Stimulated activated CD4-positive, alpha-beta T cell treated with anti-CD3 and anti-CD28 coated beads, Interleukin-1b, Interleukin-23, amount 100 ng/mL, for 48 hours (primary cell): Measurements from ENCODE around the gene MYMX.
"Not testable (repeated sequence)": the region's sequence is repeated elsewhere in the genome, so short reads cannot be mapped to it uniquely, and the experiment has no call there.

Experiments used
- DNase-seq: peaks from one replicate; pipeline ENCODE4 v3.0.0-alpha.2; 2020

MYMX gene

DNA sequence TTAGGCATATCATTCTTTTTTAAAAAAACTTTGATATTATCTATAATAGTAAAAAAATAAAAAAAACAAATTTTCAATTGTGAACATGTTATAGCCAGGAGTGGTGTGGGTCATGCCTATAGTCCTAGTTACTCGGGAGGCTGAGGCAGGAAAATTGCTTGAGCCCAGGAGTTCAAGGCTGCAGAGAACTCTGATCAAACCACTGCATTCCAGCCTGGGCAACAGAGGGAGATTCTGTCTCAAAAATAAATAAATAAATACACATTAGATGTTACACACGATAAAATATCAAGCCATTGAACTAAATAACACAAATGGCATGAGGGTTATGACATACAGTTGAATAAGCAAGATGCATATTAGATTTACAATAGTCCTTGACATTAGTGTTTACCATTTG lies 27.9 kb upstream of the MYMX start:
- DNase-seq: no peak

DNA sequence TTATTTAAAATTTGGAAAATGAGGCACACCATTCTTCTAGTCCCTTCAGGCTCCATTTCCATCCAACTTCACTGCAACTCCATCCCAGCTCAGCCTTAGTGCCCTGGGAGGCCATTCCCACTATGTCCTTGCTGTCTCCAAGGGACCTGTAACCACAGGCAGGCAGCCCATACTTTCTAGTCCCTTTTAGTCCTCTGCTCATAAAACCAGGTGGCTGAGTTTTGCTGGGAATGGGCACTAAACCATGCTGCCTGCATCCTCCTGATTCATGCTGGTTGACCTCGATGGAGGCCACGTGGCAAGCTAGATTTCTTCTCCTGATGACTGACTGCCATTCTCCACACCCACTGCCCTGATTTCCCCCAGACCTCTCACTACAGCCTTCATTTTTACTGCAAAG lies 27.5 kb upstream of the MYMX start:
- no peak for DNase-seq

DNA sequence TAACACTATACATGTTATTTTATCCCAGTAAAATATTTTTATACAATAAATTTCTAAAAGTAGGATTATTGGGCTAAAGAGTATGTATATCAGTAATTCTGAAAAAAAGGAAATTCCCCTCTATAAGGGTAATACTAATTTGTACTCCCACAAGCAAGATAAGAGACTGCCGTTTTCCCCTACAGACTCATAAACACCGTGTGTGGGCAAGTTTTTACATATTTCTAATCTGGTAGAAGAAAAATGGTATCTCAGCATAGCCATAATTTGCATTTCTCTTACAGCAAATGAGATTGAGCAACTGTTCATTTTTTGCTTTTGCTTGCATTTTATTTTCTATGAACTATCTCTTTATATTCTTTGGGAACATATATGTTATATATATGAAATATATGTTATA lies 26.0 kb upstream of the MYMX start:
- DNase-seq: no peak

DNA sequence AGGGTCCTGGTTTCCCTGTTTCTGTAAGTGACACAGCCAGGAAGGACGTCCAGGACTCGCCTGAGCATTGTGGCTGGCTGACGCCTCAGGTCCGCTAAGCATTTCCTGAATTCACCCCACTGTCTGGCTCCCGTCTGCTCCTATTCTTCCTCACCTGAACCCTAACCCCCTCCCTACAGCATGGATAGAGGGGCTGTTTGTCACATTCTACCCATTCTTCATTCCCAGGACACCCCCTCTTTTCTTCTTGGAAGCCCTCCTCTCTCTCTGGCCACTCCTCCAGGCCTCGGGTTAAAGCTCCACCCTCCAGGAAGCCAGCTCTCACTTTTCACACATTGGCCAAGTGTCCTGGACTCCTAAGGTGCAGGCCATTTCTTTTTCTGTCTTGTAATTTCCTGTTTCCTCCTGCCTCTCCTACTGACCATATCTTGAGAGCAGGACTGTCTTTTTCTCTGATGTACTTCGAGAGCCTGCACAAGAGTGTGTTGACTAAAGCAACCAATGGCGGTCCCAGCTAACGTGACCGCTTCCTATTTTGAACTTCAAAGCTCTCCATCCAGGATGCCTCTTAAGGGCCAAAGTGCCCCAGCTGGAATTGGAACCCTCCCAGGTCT lies 24.2 kb upstream of the MYMX start:
- DNase-seq: no peak

DNA sequence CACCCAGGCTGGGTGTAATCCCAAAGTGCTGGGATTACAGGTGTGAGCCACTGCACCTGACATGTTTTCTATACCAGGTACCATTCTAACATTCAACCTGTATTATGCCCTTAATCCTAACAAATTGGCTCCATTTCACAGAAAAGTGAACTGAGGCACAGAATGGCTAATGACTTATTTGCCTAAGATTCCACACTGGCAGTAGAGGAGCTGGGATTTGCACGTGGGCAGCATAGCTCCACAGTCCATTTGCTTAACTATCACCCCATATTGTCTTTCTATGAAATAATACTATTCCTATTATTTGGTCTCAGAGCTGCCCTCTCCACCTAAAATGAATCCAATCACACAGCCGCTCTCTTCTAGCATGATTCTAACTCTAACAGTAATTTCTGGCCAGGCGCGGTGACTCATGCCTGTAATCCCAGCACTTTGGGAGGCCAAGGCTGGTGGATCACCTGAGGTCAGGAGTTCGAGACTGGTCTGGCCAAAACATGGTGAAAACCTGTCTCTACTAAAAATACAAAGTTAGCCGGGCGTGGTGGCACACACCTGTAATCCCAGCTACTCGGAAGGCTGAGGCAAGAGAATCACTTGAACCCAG lies 23.3 kb upstream of the MYMX start:
- DNase-seq: no peak

DNA sequence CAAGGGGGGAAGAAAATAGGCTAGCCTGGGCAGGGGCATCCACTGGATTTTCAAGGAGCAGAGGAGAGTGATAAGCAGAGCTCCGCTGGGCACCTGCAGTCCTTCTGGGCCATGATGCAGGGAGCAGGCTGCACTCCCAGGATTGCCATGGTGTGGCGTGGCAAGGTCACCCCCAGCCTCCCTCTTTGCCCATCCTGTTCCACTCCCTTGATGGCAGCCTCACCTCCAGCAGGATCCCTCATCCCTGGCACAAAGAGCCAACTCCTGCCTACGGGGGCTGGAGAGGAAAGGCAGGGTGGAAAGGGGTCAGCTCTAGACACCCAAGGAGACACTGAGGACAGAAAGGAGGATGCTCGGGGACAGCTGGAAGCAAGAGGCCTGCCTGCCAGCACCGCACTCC lies 22.4 kb upstream of the MYMX start:
- no peak for DNase-seq

DNA sequence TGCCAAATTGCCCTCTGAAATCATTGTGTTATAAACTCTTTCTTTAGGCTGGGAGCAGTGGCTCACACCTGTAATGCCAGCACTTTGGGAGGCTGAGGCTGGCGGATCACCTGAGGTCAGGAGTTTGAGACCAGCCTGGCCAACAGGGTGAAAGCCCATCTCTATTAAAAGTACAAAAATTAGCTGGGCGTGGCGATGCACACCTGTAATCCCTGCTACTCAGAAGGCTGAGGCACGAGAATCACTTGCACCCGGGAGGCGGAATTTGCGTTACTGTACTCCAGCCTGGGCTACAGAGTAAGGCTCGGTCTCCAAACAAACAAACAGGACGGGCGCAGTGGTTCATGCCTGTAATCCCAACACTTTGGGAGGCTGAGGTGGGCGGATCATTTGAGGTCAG lies 20.4 kb upstream of the MYMX start:
- not testable (repeated sequence) for DNase-seq

DNA sequence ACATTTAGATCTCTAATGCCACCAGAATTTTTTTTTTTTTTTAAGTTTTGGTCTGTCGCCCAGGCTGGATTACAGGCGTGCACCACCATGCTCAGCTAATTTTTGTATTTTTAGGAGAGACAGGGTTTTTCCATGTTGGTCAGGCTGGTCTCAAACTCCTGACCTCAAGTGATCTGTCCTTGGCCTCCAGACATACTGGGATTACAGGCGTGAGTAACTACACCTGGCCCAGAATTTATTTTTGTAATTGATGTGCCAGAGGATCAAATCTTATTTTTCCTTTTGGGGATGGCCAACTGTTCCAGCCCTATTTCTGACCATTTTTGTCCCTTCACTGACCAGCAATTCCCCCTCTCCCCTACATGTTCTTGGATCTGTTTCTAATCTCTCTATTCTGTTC lies 18.0 kb upstream of the MYMX start:
- no peak for DNase-seq

DNA sequence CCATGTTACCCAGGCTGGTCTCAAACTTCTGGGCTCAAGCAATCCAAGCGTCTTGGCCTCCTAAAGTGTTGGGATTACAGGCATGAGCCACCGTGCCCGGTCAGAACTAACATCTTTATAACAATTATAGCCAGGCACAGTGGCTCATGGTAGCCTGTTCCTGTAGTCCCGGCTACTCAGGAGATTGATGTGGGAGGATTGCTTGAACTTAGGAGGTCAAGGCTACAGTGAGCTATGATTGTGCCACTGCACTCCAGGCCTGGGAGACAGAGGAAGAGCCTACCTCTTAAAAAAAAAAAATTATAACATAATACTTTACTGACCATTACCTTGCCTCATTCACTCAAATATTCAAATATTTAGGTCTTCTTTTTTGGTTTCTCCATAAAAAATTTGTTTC lies 16.8 kb upstream of the MYMX start:
- DNase-seq: no peak

DNA sequence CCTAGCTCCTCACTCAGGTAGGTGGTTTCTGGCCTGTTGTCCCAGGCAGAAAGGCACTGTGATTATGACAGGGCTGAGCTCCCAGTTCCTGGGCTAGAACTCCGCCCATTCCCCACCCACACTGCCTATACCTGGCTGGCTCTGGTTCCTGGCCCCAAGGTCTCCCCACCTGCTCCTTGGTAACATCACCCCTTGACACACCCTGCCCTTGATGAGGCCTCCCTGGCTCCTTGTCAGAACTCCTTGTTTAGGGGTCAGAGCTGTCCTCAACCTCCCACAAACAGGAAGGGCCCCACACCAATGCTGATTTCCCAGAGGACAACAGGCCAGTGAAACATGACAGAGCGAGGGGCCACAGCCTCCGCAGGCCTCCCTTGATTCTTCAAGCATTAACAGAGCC lies 15.5 kb upstream of the MYMX start:
- DNase-seq: no peak

DNA sequence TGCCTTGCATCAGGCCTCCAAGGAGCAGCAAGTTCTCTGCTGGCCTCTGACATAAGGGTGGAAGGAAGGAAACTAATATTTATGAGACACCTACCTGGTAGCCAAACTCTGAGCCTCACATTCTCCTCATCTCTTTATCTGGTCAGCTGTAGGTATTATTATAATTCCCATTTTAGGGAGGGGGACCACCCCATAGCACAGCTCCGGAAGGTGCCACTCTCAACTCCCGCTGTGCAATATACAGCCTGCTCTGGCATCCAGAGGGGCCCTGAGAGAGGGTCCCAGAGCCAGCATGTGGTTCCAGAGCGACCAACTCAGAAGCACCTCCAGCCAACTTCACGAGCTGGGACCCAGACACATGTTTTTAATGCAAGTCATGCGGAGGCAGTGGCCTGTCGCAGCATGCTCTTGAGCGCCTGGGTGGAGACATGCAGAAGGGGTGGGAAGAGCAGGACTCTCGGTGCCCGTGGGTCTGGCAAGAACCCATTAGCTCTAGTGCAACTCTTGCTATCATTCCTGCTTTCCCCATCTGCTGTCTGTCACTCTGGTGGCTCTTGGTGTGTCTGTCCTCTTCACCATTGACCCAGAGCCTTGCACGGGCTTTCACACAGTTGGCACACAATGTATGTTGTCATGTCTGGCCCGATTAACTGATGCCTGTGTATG lies 15.0 kb upstream of the MYMX start:
- no peak for DNase-seq

DNA sequence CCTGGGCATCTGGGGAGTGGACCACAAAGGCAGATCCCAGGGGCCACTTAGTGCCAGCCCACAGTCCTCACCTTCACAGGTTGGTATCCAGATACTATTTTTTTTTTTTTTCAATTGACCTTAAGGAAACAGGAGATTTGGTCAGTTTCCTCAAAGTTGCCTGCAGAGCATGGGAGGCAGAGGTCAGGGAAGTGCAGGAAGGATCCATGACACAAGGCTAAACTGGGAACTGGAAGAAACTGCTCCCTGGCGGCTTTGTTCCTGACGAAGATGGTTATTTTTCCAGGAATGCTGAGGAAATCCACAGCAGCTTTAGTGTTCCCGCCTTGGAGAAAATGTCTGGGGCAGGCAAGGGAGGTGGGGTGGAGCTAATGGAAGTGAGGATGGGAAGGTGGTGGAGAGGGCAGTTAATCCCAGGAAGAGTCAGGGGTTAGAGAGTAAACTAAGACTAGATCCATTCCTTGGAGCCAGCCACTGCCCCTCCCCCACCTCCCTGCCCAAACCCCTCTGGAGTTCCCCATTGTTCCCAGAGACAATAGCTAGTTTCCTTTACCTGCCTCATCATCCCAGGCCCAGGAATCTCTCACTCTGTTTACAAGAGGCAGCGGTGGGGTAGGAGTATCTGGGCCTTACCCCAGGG lies 14.3 kb upstream of the MYMX start:
- DNase-seq: no peak

DNA sequence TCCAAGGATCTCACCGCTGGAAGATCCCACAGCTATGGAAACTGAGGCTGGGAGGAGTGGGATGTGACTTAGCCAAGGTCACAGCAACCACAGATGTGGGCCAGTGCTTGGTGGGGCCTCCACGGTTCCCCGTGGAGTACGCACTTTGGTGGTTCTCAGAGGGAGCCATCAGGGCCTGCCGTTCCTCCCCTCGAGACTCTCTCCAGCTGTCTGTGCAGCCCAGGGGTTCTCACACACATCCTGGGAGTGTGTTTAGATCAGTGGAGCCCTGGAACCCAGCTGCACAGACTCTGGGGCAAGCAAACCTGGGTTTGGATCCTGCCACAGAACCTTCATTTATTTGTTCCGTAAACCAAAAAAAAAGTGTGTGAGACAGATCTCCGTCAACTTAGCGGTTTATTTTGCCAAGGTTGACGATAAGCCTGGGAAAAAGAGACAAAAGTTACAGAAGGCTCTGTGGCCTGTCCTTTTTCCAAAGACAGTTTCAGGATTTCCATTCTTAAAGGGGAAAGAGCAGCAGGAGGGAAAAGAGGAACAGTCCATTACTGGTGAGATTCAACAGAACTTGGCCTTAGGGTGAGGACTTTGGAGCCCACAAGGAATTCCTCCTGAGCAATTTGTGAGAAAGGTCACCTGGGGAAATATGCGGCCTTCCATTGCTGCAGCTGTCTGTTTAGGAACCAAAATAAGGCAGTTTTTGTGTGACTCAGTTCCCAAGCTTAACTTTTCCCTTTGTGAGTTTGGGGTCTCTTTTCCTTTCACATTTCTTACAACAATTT lies 13.6 kb upstream of the MYMX start:
- no peak for DNase-seq

DNA sequence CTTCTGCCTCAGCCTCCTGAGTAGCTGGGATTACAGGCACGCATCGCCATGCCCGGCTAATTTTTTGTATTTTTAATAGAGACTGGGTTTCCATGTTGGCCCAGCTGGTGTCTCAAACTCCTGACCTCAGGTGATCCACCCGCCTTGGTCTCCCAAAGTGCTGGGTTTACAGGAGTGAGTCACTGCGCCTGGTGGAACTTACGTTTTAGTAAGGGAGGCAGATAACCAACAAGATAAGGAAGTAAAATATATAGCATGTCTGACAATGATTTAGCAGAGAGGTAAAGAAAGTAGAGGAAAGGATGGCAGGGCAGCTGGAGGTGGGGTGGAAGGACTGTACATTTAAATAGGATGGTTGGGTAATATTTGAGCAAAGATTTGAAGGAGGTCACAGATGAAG lies 12.8 kb upstream of the MYMX start:
- DNase-seq: no peak

DNA sequence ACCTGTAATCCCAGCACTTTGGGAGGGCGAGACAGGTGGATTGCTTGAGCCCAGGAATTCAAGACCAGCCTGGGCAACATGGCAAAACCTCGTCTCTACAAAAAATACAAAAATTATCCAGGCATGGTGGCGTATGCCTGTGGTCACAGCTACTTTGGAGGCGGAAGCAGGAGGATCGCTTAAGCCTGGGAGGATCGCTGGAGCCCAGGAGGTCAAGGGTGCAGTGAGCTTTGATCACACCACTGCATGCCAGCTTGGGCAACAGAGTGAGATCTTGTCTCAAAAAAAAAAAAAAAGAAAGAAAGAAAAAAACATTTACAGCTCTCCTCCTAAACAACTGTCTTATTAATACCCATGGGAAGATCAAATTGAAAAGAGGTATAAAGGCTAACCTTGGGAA lies 8.8 kb upstream of the MYMX start:
- DNase-seq: no peak

DNA sequence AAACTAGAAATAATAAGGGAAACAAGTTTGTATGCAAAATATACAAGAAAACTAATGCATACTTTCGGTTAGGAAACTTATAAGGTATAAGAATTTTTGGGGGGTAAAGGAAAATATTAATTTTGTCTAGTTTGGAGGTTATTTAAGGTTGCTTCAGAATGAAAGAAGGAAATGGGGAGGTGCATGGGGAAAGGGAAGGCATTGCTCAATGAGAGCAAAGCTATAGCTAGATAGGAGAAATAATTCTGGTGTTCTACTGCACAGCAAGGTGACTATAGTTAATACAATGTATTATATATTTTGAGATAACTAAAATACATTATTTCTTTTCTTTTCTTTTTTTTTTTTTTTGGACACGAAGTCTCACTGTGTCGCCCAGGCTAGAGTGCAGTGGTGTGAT lies 5.4 kb upstream of the MYMX start:
- DNase-seq: no peak

DNA sequence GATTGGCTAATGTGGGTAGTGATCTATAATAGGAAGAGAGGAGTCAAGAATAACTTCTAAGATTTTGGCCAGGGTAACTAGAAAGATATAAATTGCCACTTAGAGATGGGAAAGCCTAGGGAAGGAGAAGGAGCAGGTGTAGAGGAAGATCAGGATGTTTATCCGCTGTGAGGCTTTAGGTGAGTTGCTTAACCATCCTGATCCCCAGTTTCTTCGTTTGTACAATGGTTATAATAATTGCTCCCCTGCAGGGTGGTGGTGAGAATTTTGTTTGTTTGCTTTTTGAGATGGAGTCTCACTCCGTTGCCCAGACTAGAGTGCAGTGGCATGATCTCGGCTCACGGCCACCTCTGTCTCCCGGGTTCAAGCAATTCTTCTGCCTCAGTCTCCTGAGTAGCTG lies 2.4 kb upstream of the MYMX start:
- DNase-seq: no peak

DNA sequence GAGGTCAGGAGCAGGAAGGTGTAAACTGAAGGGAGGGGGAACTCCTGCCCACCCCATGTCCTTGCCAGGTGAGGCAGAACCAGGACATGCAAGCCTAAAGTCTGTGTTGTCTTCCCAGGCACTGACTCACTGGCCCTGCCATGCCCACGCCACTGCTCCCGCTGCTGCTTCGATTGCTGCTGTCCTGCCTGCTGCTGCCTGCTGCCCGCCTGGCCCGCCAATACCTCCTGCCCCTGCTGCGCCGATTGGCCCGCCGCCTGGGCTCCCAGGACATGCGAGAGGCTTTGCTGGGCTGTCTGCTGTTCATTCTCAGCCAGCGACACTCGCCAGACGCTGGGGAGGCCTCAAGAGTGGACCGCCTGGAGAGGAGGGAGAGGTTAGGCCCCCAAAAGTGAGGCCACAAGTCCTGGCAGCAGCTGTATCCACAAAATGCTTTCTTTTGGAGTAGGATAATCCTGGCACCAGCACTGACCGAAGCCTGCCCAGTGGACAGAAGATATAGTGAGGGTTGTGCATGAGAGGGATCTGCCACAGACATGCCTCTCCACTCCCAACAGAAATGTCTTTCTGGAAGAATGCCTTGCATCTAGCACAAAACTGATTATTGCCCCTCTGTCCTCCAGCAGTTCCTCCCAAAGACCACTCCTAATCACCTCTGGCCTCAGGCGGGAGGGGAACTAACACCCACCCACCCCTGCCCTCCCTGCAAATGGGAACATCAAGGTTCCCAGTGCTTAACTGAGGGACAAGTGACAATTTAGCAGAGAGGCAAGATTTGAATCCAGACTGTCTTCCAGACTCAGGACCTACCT lies 812 bp downstream of the MYMX start:
- DNase-seq: no peak

DNA sequence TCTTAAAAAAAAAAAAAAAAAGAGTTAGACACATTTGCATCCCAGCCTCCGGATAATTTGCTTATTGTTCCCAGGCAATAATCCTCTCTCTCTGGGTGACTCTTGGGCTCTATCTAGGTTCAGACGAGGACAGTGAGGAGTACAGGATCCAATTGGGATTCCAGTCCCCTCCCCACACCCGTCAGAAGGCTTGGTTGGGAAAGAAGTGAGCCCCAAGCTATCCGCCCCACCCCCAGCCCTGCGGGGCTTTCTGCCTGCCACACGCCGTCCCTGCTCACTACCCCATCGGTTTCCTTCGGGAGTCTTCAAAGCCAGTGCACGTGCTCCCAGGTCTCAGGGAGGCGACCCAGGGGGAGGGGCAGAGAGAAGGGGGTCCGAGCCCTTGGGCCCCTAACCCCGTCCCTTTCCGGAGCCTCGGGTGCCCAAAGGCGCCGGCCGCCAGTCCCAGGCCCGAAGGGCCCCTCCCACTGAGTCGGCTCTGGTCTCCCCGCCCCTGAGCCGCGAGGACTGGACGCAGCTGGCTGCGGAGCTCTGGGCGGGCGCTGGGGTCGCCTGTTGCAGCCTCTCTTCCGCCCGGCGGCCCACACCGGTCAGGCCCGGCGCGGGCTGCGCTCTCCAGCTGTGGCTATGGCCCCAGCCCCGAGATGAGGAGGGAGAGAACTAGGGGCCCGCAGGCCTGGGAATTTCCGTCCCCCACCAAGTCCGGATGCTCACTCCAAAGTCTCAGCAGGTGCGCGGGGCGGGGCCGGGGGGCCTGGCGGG lies 2.5 kb downstream of the MYMX start:
- DNase-seq: no peak

DNA sequence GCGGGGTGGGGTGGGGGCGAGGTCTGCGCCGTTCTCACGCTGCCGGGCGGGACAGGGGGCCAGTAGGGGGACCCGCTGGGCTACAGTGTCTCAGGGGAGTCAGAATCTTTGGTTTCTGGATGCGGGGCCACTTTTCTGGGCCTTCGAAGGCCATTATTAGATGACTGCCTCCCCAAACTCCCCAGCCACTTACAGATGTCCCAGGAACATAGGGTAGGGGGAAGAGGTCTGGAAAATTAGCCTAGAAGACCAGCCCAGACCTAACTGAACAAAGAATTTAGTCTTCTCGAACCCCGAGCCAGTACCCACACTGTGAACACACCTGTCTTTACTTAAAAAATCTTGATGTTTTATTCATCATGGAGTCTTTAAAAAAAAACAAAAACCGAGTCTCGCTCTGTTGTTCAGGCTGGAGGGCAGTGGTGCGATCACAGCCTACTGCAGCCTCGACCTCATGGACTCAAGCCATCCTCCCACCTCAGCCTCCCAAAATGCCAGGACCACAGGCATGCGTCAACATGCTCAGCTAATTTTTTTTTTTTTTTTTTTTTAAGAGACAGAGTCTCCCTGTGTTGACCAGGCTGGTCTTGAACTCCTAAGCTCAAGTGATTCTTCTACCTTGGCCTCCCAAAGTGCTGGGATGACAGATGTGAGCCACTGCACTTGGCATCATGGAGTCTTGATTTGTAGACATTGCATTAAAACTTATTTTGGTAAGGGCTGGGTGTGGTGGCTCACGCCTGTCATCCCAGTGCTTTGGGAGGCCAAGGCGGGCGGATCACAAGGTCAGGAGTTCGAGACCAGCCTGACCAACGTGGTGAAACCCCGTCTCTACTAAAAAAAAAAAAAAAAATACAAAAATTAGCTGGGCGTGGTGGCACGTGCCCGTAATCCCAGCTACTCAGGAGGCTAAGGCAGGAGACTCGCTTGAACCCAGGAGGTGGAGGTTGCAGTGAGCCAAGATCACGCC lies 3.4 kb downstream of the MYMX start:
- no peak for DNase-seq

DNA sequence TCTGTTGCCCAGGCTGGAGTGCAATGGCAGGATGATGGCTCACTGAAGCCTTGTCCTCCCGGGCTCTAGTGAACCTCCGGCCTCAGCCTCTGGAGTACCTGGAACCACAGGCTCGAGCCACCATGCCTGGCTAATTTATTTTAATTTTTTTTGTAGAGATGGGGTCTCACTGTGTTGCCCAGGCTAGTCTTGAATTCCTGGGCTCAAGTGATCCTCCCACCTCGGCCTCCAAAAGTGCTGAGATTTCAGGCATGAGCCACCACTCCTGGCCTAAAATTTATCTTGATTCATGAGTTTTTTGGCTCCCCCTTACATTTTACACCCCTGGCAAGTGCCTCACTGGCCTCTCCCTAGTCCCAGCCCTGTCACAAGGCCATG lies 4.2 kb downstream of the MYMX start:
- no peak for DNase-seq
